ENCODE measurements around the gene SELENOF.

The SELENOF gene

GRCh38 chr1:86860020-86860419 lies 53.9 kb downstream of the SELENOF start:
- no peak for DNase-seq (ENCODE audit: low read depth, low spot score)
- H3K36me3 ChIP-seq (ENCODE audit: insufficient read depth, low read length), result no peaks in the 10 kb centered on the region
- no peak overlapping the region for H3K9ac ChIP-seq (ENCODE audit: insufficient read length)
- no peak overlapping the region for H3K4me3 ChIP-seq
- no peaks in the 10 kb centered on the region for H3K9me3 ChIP-seq (ENCODE audit: low read depth, low read length)
- no peak overlapping the region for H3K27ac ChIP-seq
- TF ChIP-seq POLR2AphosphoS5 (IDR thresholded peaks at IDR 0.05; ENCODE audit: borderline replicate concordance, low read depth, low read length), result no peak
- no peak for TF ChIP-seq FOXP2 (optimal IDR thresholded peaks at IDR 0.05; ENCODE audit: control extremely low read depth, extremely low read length, insufficient read depth)
- TF ChIP-seq EZH2 (IDR thresholded peaks at IDR 0.05), result no peak

GRCh38 chr1:86858524-86859261 lies 55.2 kb downstream of the SELENOF start:
- H3K9me3 ChIP-seq (ENCODE audit: low read depth, low read length), result no peaks in the 10 kb centered on the region
- no peak for TF ChIP-seq EZH2 (IDR thresholded peaks at IDR 0.05)
- no peak for TF ChIP-seq FOXP2 (optimal IDR thresholded peaks at IDR 0.05; ENCODE audit: control extremely low read depth, extremely low read length, insufficient read depth)
- no peak for TF ChIP-seq POLR2AphosphoS5 (IDR thresholded peaks at IDR 0.05; ENCODE audit: borderline replicate concordance, low read depth, low read length)
- H3K27ac ChIP-seq, result no peak overlapping the region
- no peak for DNase-seq (ENCODE audit: low read depth, low spot score)
- no peaks in the 10 kb centered on the region for H3K36me3 ChIP-seq (ENCODE audit: insufficient read depth, low read length)
- no peak overlapping the region for H3K9ac ChIP-seq (ENCODE audit: insufficient read length)
- H3K4me3 ChIP-seq, result no peak overlapping the region

GRCh38 chr1:86856196-86856595 lies 57.7 kb downstream of the SELENOF start:
- Histone ChIP-seq H3K27ac (no peak overlapping the region), H3K4me3 (no peak overlapping the region), H3K9ac (ENCODE audit: insufficient read length) (no peak overlapping the region)

GRCh38 chr1:86854352-86854751 lies 59.6 kb downstream of the SELENOF start:
- Histone ChIP-seq H3K9ac (ENCODE audit: insufficient read length) (no peak overlapping the region), H3K27ac (no peak overlapping the region), H3K9me3 (ENCODE audit: low read depth, low read length) (no peaks in the 10 kb centered on the region), H3K36me3 (ENCODE audit: insufficient read depth, low read length) (no peaks in the 10 kb centered on the region), H3K4me3 (no peak overlapping the region)
- DNase-seq (ENCODE audit: low read depth, low spot score), result no peak
- TF ChIP-seq EZH2 (IDR thresholded peaks at IDR 0.05) (no peak), POLR2AphosphoS5 (IDR thresholded peaks at IDR 0.05; ENCODE audit: borderline replicate concordance, low read depth, low read length) (no peak), FOXP2 (optimal IDR thresholded peaks at IDR 0.05; ENCODE audit: control extremely low read depth, extremely low read length, insufficient read depth) (no peak)

More at GRCh38 chr1:86856196-86856595, 57.7 kb downstream of the SELENOF start:
- TF ChIP-seq EZH2 (IDR thresholded peaks at IDR 0.05) (no peak), POLR2AphosphoS5 (IDR thresholded peaks at IDR 0.05; ENCODE audit: borderline replicate concordance, low read depth, low read length) (no peak), FOXP2 (optimal IDR thresholded peaks at IDR 0.05; ENCODE audit: control extremely low read depth, extremely low read length, insufficient read depth) (no peak)
- no peaks in the 10 kb centered on the region for H3K36me3 ChIP-seq (ENCODE audit: insufficient read depth, low read length)
- H3K9me3 ChIP-seq (ENCODE audit: low read depth, low read length), result no peaks in the 10 kb centered on the region
- DNase-seq (ENCODE audit: low read depth, low spot score), result no peak

GRCh38 chr1:86852782-86853408 lies 61.0 kb downstream of the SELENOF start:
- Histone ChIP-seq H3K9ac (ENCODE audit: insufficient read length) (no peak overlapping the region), H3K4me3 (no peak overlapping the region), H3K9me3 (ENCODE audit: low read depth, low read length) (no peaks in the 10 kb centered on the region), H3K27ac (peak overlapping the region; percentile 50; the same call in 1 of the 2 replicates), H3K36me3 (ENCODE audit: insufficient read depth, low read length) (no peaks in the 10 kb centered on the region)
- TF ChIP-seq POLR2AphosphoS5 (IDR thresholded peaks at IDR 0.05; ENCODE audit: borderline replicate concordance, low read depth, low read length) (no peak), FOXP2 (optimal IDR thresholded peaks at IDR 0.05; ENCODE audit: control extremely low read depth, extremely low read length, insufficient read depth) (no peak), EZH2 (IDR thresholded peaks at IDR 0.05) (no peak)
- no peak for DNase-seq (ENCODE audit: low read depth, low spot score)

- no peak overlapping the region for H3K4me3 ChIP-seq
Measured at GRCh38 chr1:86852289-86852688, 61.6 kb downstream of the SELENOF start.

GRCh38 chr1:86849756-86850155 lies 64.2 kb downstream of the SELENOF start:
- no peak overlapping the region for H3K27ac ChIP-seq
- no peak for DNase-seq (ENCODE audit: low read depth, low spot score)

More at GRCh38 chr1:86852289-86852688, 61.6 kb downstream of the SELENOF start:
- no peak overlapping the region for H3K27ac ChIP-seq
- no peak for TF ChIP-seq POLR2AphosphoS5 (IDR thresholded peaks at IDR 0.05; ENCODE audit: borderline replicate concordance, low read depth, low read length)
- TF ChIP-seq FOXP2 (optimal IDR thresholded peaks at IDR 0.05; ENCODE audit: control extremely low read depth, extremely low read length, insufficient read depth), result no peak
- no peak for TF ChIP-seq EZH2 (IDR thresholded peaks at IDR 0.05)
- DNase-seq (ENCODE audit: low read depth, low spot score), result no peak
- H3K9me3 ChIP-seq (ENCODE audit: low read depth, low read length), result no peaks in the 10 kb centered on the region
- no peaks in the 10 kb centered on the region for H3K36me3 ChIP-seq (ENCODE audit: insufficient read depth, low read length)
- no peak overlapping the region for H3K9ac ChIP-seq (ENCODE audit: insufficient read length)

GRCh38 chr1:86848654-86849053 lies 65.3 kb downstream of the SELENOF start:
- TF ChIP-seq POLR2AphosphoS5 (IDR thresholded peaks at IDR 0.05; ENCODE audit: borderline replicate concordance, low read depth, low read length) (no peak), EZH2 (IDR thresholded peaks at IDR 0.05) (no peak), FOXP2 (optimal IDR thresholded peaks at IDR 0.05; ENCODE audit: control extremely low read depth, extremely low read length, insufficient read depth) (no peak)
- no peak overlapping the region for H3K9ac ChIP-seq (ENCODE audit: insufficient read length)
- no peaks in the 10 kb centered on the region for H3K9me3 ChIP-seq (ENCODE audit: low read depth, low read length)
- no peak overlapping the region for H3K27ac ChIP-seq
- no peak for DNase-seq (ENCODE audit: low read depth, low spot score)
- no peak overlapping the region for H3K4me3 ChIP-seq
- H3K36me3 ChIP-seq (ENCODE audit: insufficient read depth, low read length), result no peaks in the 10 kb centered on the region

More at GRCh38 chr1:86849756-86850155, 64.2 kb downstream of the SELENOF start:
- no peak overlapping the region for H3K4me3 ChIP-seq
- TF ChIP-seq FOXP2 (optimal IDR thresholded peaks at IDR 0.05; ENCODE audit: control extremely low read depth, extremely low read length, insufficient read depth) (no peak), EZH2 (IDR thresholded peaks at IDR 0.05) (no peak), POLR2AphosphoS5 (IDR thresholded peaks at IDR 0.05; ENCODE audit: borderline replicate concordance, low read depth, low read length) (no peak)
- no peak overlapping the region for H3K9ac ChIP-seq (ENCODE audit: insufficient read length)
- H3K36me3 ChIP-seq (ENCODE audit: insufficient read depth, low read length), result no peaks in the 10 kb centered on the region
- no peaks in the 10 kb centered on the region for H3K9me3 ChIP-seq (ENCODE audit: low read depth, low read length)
